ENCODE measurements around the gene ARHGEF28.

DNA sequence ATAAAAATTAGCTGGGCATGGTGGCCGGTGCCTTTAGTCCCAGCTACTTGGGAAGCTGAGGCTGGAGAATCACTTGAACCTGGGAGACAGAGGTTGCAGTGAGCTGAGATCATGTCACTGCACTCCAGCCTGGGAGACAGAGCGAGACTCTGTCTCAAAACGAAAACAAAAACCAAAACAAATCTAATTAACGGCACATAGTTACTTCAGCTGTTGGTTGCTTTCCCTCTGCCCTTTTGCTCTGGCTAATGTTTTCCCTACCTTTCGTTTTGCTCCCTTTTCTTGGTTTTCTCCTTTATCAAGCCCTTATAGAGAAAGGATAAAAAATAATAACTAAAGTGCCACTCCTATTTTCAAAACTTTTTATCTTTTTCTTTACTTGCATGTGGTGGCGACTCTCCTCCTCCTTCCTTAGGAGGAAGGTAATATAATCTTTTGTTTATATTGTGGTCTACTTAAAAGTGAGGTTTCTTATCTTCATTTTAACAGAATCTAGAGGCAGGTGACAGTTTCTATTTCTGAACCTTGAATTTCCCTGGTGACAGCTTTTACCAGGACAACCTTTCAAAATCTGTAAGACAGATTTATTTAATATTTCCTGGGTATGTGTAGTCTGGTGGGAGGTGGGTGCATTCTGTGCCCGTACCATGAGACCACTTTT, 125.4 kb downstream of the ARHGEF28 start:
- TF ChIP-seq, protein P1, sequence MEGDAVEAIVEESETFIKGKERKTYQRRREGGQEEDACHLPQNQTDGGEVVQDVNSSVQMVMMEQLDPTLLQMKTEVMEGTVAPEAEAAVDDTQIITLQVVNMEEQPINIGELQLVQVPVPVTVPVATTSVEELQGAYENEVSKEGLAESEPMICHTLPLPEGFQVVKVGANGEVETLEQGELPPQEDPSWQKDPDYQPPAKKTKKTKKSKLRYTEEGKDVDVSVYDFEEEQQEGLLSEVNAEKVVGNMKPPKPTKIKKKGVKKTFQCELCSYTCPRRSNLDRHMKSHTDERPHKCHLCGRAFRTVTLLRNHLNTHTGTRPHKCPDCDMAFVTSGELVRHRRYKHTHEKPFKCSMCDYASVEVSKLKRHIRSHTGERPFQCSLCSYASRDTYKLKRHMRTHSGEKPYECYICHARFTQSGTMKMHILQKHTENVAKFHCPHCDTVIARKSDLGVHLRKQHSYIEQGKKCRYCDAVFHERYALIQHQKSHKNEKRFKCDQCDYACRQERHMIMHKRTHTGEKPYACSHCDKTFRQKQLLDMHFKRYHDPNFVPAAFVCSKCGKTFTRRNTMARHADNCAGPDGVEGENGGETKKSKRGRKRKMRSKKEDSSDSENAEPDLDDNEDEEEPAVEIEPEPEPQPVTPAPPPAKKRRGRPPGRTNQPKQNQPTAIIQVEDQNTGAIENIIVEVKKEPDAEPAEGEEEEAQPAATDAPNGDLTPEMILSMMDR (IDR thresholded peaks at IDR 0.05) = no peak
- no peak for TF ChIP-seq EP300 (IDR thresholded peaks at IDR 0.05)
- TF ChIP-seq POLR2A (IDR thresholded peaks at IDR 0.05) = no peak

Data from upper lobe of left lung (tissue), 4 donors.